ENCODE results near the gene FSTL5. TPM values are rescaled to one million over a fixed set of nuclear protein-coding genes. Genes with fewer than 3 reads are reported as not detected.

Gene FSTL5
- total and polyA plus RNA-seq, 2 of the 13 experiments (the other 11 are each of a cell fraction or from before 2014, with no cell fraction given): 0.03 to 0.07 TPM

DNA sequence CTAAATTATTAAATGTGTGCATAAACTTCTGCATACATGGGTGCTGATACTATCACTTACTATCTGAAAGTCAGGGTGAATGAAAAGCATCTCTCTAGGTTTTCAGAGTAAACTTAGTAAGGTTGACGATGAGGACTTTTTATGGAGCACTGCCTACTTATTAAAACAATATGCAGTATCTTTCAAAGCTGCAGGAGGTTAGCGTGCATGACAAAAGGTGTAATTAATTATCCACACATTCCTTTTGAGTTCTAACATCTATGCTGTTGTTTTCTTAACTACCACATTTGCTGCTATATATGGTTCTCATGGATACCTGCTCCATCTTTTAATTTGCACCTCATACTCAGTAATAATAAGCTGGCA, 256.2 kb downstream of the FSTL5 start (continued):
- TF ChIP-seq KDM2A (CRISPR knock-in tag; IDR thresholded peaks at IDR 0.05; ENCODE audit: borderline replicate concordance, low read depth) (no peak), ZC3H4 (CRISPR knock-in tag; IDR thresholded peaks at IDR 0.05; ENCODE audit: borderline replicate concordance) (no peak), TCF7 (IDR thresholded peaks at IDR 0.05; ENCODE audit: low read depth) (no peak), SIN3B (IDR thresholded peaks at IDR 0.05; ENCODE audit: low read length) (no peak), KAT8 (CRISPR knock-in tag; IDR thresholded peaks at IDR 0.05) (no peak), RBAK (CRISPR knock-in tag; IDR thresholded peaks at IDR 0.05) (no peak), EEA1 (CRISPR knock-in tag; IDR thresholded peaks at IDR 0.05; ENCODE audit: borderline replicate concordance) (no peak), ZNF10 (CRISPR knock-in tag; IDR thresholded peaks at IDR 0.05; ENCODE audit: borderline replicate concordance, low read depth) (no peak), ZSCAN29 (CRISPR knock-in tag; conservative IDR thresholded peaks at IDR 0.05) (no peak), ZNF20 (CRISPR knock-in tag; IDR thresholded peaks at IDR 0.05) (no peak)
- TF ChIP-seq, protein P1, sequence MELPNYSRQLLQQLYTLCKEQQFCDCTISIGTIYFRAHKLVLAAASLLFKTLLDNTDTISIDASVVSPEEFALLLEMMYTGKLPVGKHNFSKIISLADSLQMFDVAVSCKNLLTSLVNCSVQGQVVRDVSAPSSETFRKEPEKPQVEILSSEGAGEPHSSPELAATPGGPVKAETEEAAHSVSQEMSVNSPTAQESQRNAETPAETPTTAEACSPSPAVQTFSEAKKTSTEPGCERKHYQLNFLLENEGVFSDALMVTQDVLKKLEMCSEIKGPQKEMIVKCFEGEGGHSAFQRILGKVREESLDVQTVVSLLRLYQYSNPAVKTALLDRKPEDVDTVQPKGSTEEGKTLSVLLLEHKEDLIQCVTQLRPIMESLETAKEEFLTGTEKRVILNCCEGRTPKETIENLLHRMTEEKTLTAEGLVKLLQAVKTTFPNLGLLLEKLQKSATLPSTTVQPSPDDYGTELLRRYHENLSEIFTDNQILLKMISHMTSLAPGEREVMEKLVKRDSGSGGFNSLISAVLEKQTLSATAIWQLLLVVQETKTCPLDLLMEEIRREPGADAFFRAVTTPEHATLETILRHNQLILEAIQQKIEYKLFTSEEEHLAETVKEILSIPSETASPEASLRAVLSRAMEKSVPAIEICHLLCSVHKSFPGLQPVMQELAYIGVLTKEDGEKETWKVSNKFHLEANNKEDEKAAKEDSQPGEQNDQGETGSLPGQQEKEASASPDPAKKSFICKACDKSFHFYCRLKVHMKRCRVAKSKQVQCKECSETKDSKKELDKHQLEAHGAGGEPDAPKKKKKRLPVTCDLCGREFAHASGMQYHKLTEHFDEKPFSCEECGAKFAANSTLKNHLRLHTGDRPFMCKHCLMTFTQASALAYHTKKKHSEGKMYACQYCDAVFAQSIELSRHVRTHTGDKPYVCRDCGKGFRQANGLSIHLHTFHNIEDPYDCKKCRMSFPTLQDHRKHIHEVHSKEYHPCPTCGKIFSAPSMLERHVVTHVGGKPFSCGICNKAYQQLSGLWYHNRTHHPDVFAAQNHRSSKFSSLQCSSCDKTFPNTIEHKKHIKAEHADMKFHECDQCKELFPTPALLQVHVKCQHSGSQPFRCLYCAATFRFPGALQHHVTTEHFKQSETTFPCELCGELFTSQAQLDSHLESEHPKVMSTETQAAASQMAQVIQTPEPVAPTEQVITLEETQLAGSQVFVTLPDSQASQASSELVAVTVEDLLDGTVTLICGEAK (IDR thresholded peaks at IDR 0.05): no peak
- TF ChIP-seq, protein P1 (CRISPR knock-in tag; IDR thresholded peaks at IDR 0.05): no peak
